ENCODE results near the gene MOGAT3.

GRCh38 chr7:101159696-101160674 lies 40.9 kb downstream of the MOGAT3 start:
- TF ChIP-seq CTCF (IDR thresholded peaks at IDR 0.05) (no peak), POLR2A (IDR thresholded peaks at IDR 0.05; ENCODE audit: low read depth) (no peak), POLR2AphosphoS5 (IDR thresholded peaks at IDR 0.05) (no peak), EP300 (IDR thresholded peaks at IDR 0.05) (no peak)
